Left renal pelvis (tissue), 4 donors: ENCODE results near the gene CST11. TPM values are rescaled to one million over a fixed set of nuclear protein-coding genes. Genes with fewer than 3 reads are reported as not detected.

Experiments used
- DNase-seq, 4 donors: peaks; one replicate each; pipeline ENCODE4 v3.0.0-alpha.2; 2013; ENCODE audit warnings: low read depth in 4 of 4, low spot score in 3 of 4
- polyA plus RNA-seq, 4 donors: library from polyadenylated mRNA; unstranded; fragments of 120-200 nt; gene quantifications; one replicate each; pipeline ENCODE4 v1.2.1, GENCODE V29; 2013; ENCODE audit not compliant: insufficient read length in 4 of 4

CST11 gene
- polyA plus RNA-seq, 4 donors: not detected

DNA sequence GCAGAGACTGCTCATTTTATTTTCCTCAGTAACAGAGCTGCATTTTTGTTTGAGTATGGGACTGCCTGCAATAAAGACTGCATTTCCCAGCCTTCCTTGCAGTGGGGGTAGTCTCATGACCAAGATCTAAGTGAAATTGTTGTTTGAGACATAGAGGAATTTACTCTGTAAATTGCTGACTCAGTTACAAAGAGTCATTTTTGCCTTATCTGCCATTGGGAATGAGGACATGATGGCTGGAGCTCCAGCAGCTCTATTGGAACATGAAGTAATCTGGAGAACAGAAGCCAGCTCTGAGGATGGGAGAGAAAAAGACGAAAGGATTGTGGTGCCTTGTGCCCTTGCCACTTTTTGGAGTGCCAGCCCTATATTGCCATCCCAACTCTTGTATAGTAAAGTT is 2.1 kb upstream of the CST11 start:
- DNase-seq: no peak

DNA sequence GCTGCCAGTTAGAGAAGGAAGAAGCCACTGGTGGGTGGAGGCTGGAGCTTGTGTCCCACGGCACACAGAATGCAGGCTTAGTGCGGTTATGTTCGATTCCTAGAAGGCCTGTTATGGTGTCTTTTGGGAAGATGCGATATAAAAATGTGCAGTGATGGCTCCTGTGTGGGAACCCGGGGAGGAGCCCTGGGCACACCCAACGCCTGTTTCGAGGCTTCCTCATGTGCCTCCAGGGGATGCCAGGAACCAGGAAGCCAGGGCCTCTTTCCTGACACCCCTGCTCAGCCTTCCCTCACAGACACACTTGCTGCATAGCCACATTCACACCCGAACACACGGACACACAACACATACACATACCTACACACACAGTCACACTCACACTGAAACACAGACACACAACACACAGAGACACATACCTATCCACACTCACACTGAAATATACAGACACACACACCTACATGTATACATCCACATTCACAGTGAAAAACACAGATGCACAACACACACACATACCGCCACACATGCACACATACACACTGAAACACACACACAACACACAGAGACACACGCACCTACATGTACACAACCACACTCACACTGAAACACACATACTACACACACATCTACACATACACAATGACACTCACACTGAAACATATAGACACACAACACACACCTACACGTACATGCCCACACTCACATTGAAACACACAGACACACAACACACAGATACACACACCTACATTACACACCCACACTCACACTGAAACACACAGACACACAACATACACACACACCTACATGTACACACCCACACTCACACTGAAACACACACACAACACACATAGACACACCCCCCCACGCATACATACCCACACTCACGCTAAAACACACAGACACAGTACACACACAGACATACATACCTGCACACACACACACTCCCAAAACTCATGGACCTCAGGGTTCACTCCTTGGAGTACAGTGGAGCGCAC is 1.2 kb upstream of the CST11 start:
- DNase-seq: no peak

DNA sequence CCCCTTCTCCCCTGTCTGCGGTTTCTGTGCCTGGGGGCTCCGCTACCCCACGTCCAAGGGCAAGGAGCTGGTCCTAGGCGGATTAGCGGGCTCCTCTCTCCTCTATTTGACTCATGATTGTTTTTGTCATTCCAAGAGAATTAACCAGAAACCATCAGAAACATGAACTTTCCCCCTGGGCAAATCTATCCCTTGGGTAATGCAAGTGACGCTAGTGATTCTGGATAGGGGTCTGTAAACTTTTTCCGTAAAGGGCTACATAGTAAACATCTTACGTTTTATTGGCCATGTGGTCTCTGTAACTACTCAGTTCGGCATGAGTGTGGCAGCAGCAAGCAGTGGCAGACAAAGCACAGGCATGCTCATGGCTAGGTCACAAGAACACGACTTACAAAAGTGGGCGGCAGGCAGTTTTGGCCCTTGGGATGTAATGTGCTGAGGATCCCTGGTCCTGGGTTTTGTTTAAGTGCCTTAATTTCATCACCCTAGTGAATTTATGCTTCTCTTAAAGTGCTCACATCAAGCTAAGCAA is 654 bp downstream of the CST11 start:
- no peak for DNase-seq

DNA sequence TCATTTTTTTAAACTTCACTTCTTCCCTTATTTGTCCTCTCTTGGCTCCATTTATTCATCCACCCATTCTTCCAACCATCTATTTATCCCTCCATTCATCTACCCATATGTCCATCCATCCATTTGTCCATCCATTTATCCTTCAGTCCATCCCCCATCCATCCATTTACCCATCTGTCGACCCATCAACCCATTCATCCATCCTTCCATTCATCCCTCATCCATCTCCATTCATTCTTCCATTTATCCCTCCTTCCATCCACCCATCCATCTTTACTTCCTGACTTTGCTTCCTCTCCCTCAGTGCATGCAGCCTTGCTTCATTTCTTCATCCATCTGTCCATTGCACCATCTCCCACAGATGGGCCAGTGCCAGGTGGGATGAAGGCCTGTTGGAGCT is 1.8 kb downstream of the CST11 start:
- no peak for DNase-seq

DNA sequence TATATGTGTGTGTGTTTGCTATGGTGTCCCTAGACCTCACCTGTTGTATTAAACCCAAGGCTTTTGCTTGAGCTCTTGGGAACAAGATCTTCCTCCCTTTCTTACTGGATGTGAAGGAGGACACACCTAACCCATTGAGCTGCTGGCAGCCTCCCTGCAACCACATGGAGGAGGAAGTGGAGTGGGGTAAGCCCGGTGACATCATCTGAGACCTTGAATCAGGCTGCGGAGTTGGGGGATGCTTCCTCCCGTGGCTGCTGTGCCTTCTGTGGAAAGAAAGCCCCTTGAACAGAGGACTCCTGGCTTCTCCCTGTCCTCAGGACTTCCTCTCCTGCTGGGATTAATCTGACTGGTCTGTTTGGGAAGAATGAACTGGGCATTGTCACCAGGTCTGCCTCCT is 3.3 kb downstream of the CST11 start:
- DNase-seq: no peak

DNA sequence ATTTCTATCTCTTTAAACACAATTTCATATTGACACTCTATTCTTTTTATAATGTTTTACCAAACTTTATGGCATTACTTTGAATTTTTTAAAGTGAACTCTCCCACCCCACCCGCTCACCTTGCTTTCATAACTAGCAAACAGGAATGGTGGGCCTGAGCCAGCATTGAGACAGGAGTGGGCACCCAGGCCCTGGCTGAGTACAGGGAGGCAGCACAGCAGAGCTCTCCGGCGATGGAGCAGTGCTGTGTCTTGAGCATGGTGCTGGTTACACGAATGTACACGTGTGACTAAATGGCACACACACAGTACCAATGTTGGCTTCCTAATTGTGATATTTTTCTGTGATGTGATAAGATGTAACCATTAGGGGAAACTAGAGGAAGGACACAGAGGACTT is 4.5 kb downstream of the CST11 start:
- no peak for DNase-seq

DNA sequence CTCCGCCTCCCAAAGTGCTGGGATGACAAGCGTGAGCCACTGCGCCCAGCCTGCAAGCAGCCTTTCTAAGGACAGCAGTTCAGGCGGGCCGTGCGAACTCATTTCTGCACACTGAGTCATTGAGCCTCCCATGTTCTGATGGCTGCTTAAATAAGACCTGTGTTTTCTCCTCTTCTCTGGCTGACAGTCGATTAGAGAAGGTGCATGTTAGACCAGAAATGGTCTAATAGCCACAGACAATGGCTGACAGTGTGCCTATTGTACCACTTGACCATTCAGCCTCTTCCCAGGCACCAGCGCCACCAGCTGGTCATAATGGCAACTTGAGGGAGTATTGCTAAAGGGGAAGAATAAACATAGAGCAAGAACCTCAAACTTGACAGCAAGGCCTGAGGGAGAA is 6.2 kb downstream of the CST11 start:
- DNase-seq: no peak

DNA sequence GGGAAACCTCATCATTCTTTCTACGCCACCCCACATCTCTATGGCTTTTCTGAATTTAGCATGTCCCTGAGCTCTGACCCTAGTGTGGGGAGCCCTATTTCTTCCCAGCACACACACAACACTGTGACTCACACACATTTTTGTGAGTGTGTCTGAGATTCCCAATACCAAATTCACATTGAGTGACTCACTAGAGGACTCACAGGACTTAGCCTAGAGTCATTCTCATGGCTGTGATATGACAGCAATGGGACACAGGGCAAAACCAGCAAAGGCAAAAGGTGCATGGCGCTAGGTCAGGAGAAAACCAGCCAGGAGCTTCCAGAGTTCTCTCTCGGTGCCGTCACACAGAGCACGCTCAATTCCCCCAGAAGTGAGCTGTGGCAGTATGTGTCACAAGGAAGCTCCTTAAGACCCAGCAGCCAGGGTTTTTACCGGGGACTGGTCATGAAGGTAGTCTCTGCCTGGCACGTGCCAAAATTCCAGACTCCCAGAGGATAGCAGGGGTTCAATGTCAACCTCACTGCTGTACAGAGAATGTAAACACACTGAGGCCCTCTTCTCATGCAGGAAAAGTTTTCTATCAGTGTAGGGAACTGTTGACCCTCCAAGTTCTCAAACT is 7.0 kb downstream of the CST11 start:
- no peak for DNase-seq

DNA sequence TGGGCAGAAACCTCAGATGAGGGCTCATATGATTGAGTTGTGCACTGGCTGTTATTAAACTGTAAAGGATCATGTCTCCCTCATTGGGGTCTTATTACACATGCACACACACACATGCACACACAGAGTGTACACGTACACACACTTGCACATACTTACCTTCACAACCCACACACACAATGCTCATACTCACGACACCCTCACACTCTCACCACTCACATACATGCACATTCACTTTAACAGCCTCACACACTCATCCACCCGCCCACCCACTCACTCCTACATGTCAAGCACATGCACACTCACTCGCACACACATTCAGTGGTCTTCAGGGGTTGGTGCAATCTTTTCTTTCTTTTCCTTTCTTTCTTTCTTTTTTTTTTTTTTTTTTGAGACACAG is 7.8 kb downstream of the CST11 start:
- DNase-seq: no peak

DNA sequence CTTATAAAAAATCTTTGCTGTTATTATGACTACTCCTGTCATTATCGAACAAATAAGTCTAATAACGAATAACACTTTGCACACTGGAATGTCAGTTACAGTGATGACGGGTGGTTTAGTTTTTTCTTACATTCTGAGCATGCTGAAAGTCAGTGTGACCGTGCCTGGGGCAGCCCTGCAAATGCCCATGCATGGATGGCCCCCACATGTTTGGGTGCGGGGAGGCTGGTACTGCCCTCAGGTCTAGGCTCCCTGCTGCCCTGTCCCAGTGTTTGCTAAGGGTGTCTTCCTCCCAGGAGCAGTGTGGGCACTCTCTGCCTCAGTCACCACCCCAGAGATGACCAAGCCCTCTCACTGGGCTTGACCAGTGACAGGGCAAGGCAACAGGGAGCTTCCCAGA is 10.2 kb downstream of the CST11 start:
- no peak for DNase-seq

DNA sequence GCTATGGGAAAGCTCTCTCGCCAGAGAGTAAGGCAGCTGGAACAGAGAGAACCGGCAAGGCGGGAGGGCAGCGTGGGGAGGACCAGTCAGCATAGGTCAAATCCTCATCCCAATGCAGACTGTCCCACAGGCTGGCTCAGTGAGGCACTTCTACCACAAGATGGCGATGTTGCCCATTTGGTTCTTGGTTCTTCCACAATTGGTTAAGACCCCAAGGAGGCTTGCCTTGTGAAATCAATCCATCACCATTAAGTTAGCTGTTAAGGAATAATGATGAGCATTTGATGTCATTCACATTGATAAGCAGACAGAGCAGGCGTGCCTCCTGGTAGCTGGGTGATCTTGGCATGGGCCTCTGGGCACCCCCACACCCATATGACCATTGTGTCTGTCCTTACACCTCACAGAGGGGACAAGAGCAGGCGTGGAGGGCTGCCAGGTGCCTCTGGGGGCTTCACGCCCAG is 10.8 kb downstream of the CST11 start:
- peak; percentile 39 to 71 (median 58) for DNase-seq

DNA sequence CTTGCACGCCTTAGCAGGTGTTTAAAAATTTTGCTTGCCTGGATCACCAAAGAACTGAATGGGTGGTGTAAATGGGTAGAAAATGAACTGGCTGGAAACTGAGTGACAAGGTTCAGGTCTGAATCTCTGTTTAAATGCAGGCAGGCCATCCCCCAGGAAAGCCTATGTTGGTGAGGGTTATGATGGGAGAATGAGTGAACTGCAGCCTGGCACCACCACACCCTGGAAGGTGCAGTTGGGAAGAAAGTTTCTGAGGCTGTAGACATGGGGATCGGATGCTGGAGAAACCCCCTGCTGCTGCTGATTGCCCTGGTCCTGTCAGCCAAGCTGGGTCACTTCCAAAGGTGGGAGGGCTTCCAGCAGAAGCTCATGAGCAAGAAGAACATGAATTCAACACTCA is 12.7 kb downstream of the CST11 start:
- no peak for DNase-seq

DNA sequence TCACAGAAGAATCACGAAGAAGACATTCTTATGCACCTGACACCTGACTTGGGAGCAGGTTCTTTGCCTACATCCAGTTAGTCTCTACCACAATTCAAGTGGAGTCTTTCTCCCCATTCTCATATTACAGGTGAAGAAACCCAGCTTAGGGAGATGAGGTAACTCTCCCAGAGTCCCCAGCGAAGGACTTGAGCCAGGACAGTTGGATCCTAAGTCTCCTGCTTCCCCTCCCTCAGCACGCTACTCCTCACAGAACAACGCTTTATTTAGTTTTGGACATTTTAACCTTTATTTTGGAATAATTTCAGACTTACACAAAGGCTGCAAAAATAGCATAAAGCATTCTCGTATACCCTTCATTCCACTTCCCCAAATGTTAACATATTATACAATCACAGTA is 14.0 kb downstream of the CST11 start:
- no peak for DNase-seq

DNA sequence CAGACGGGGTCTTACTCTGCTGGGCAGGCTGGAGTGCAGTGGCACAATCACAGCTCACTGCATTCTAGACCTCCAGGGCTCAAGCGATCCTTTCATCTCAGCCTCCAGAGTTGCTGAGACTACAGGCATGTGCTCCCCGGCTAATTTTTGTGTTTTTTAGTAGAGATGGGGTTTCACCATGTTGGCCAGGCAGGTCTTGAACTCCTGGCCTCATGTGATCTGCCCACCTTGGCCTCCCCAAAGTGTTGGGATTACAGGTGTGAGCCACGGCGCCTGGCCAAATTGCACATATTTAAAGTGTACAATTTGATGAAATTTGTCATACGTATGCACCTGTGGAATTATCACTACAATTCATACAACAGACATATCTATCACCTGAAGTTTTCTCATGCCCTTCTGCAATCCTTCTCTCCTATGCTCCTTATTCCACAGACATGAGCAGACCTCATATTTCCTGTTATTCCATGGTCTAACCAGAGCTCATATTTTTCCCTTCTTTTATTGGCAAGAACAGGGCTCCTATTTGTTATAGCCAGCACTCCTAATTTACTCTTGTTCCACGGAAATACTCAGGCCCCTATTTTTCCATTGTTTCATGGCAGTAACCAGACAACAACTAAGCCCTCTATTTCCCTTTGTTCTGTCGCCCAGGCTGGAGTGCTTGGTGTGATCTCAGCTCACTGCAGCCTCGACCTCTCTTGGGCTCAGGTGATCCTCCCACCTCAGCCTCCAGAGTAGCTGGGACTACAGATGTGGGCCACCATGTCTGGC is 15.4 kb downstream of the CST11 start:
- DNase-seq: no peak

DNA sequence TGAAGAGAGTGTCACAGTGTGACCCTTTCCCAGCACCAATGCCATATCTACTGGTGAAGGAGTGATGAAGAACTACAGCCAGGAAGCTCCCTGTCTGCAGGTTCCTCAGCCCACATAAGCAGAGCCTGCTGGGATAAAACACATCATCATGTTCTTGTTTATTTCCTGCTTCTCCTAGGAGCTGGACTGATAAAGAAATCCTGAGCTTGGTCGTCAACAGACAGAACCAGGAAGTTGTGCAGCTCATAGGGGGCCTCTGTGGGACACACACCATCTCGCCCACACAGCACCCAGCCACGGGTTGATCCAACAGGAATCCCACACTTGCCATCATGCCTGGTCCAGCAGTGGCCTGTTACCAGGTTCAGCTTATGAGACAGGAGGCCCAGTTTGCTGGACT is 16.0 kb downstream of the CST11 start:
- no peak for DNase-seq

DNA sequence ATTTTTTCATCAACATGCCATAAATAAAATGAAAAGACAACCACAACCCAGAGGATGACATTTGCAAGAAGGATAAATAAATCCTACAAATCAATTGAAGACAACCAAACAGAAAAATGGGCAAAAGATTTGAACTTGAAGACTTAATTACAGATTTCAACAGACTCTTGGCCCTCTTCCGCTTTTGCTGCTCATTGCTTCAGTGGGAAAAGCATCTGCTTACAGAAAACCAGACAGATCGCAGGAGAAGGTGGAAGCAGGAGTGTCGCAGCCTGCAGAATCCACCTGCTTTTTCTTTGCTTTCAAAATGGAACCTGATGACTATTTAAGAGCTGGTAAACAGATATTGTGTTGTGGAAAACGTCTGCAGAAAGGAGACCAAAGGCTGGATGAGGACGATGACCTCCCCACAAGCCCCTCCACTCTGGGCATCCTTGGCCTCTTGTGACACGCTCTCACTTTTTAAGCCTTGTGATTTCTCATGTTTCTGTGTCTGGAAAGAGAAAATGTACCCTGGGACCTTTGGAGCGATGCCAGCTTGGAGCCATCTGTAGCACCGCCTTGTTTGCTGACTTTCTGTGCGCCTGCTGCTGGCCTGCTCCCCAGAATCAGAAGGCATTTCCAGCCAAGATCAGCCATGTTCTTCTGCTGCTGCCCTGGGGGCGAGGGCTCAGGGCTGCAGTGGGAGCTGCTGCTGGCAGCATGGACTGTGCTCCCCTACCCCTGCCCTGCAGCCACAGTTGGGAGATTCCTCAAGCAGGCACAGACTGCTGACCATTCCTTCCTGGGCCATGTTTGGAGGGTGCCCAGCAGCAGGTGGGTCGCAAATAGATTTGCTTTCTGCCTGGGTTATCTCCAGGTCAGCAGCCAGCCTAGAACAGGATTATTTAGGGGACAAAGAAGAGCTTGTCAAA is 16.8 kb downstream of the CST11 start:
- DNase-seq: no peak

DNA sequence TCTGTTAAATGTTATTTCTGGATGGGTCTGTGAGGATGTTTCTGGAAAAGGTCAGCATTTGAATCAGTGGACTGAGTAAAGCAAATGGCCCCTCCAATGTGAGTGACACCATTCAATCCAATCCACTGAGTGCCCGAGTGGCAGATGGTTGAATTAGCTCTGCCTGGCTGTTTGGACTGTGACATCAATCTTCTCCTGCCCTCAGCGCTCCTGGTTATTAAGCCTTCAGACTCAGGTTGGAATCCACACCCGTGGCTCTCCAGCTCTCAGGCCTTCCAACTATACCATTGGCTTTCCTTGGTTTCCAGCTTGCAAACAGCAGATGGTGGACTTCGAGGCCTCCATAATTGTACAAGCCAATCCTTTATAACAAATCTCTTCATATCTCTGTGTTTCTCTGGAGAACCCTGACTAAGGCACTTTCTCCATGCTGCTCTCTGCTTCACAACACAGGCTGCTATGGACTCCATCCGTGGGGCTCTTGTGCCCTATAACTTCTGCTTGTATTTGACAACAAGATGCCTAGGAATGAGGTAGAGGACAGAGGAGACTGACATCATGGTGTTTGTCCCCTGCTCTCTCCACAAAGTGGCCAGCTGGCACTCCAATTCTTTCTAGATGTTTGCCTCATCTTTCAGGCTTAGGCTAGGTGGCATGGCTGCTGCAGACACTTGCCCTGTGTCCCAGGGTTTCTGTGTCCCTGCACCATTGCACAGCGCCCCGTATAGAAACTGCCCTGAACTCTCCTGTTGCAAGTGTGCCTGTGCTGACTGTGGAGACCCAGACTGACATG is 18.0 kb downstream of the CST11 start:
- no peak for DNase-seq

DNA sequence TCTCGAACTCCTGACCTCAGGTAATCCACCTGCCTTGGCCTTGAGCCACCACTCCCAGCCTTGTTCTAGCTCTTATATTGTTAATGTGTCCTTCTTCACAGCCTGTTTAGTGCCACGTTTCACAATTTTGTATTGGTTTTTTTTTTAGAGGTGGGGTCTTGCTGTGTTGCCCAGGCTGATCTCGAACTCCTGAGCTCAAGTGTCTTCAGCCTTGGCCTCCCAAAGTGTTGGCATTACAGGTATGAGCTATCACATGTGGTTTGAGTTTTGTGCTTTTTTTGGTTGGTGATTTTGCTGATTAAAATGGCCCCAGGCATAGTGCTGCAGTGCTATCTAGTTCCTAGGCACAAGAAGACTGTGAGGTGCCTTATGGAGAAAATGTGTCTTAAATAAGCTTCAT is 19.0 kb downstream of the CST11 start:
- no peak for DNase-seq

DNA sequence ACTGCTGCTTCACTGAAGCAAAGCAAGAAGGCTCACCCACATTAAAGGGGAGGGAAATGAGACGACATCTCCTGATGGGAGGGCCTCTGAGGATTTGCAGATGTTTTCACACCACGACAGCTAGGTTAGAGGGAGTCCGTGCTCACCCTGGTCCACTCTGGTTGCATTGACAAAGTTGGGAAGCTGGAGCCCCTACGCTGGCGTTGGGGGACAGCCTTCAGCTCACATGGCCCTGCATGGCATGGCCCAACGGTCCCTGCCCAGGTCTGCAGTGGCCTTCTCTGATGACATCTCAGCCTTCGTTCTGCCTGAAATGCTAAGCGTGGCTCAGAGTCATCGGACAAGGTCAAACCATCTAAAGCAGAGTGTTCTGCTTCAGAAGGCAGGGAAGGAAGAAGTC is 27.5 kb downstream of the CST11 start:
- no peak for DNase-seq
